AG09309 (cell line): ENCODE results near the gene PRR23C.

Source experiments
- DNase-seq: peaks from one replicate; pipeline ENCODE4 v3.0.0-alpha.2; 2010; ENCODE audit warnings: low read depth
- H3K4me3 ChIP-seq: 2 replicates; pipeline ENCODE4 v1.5.1; 2011; ENCODE audit warnings: mild to moderate bottlenecking, low read depth, low read length, moderate library complexity; ENCODE audit not compliant: control insufficient read depth
- CTCF ChIP-seq: IDR thresholded peaks from 2 replicates; pipeline ENCODE4 v1.5.1; 2011; ENCODE audit warnings: mild to moderate bottlenecking, low read depth, low read length, inconsistent platforms; ENCODE audit not compliant: insufficient read depth, control insufficient read depth; ENCODE audit errors: missing control alignments

The PRR23C gene

GRCh38 chr3:139020868-139021234, 23.8 kb downstream of the PRR23C start, which contains the start of gene PRR23B:
TSS of gene PRR23B (minus strand) at chr3:139020926. CDS start at chr3:139020661, 265 bp downstream.
- H3K4me3 ChIP-seq = no peak within 1 kb of the TSS
- no peak for DNase-seq
- peak; percentile 15 for TF ChIP-seq CTCF

GRCh38 chr3:139020036-139020867, 24.4 kb downstream of the PRR23C start:
- H3K4me3 ChIP-seq = no peak overlapping the region
- no peak for DNase-seq
- TF ChIP-seq CTCF = no peak

GRCh38 chr3:139016430-139017048, 28.2 kb downstream of the PRR23C start:
- no peak for TF ChIP-seq CTCF
- H3K4me3 ChIP-seq = no peak overlapping the region
- no peak for DNase-seq

- no peak for DNase-seq
- no peak within 1 kb of the TSS for H3K4me3 ChIP-seq
- no peak for TF ChIP-seq CTCF
These were observed 38.5 kb downstream of the PRR23C start, which contains the start of gene PRR23A for GRCh38 chr3:139006051-139006716. TSS of gene PRR23A (minus strand) at chr3:139006268. CDS start at chr3:139006268, 0 bp downstream.

- no peak for DNase-seq
- no peak overlapping the region for H3K4me3 ChIP-seq
- no peak for TF ChIP-seq CTCF
These were observed 39.2 kb downstream of the PRR23C start for GRCh38 chr3:139005356-139005993.

GRCh38 chr3:138995706-138996105, 49.0 kb downstream of the PRR23C start:
- H3K4me3 ChIP-seq = no peak overlapping the region
- DNase-seq = no peak
- TF ChIP-seq CTCF = no peak
